NCI-H2171 (cell line): ENCODE measurements around the gene CYLC1.

ENCODE experiments used
- DNase-seq: peaks from one replicate; lab custom pipeline; 2025; lab: John Stamatoyannopoulos, UW

CYLC1 gene

GRCh38 chrX:83860846-83861245, at the start of gene CYLC1:
CYLC1 (plus strand) TSS chrX:83861146; CDS start chrX:83861183, 37 bp downstream.
- no peak for DNase-seq

DNA sequence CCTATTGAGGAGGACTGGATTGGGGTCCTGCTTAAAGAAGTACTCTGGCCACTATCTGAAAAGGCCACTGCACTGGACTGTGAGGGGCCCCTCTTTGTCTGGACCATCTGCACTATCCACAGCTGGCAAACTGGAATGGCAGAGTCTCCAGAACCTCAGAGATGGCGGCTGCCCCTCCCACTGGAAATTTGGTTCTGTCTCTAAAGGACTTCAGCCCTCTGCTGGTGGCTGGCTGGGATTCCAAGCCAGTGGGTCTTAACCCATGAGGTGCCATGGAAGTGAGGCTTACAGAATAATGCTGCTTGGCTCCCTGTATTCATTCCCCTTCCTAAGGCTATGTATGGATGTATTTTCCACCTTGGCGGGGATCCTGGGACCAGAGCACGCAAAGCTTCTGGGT, 41.6 kb upstream of the CYLC1 start:
- no peak for DNase-seq

DNA sequence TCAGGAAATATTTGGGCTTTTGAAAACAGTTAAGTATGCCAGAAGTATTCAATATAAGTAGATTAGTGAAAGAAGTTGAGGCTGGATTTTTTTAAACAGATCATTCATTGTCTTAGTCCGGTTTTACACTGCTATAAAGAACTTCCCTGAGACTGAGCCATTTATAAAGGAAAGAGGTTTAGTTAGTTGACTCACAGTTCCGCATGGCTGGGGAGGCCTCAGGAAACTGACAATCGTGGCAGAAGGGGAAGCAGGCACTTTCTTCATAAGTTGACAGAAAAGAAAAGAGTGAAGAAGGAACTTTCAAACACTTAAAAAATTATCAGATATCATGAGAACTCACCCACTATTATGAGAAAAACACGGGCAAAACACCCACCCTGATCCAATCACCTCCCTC, 31.1 kb upstream of the CYLC1 start:
- DNase-seq: no peak

- peak; percentile 0 for DNase-seq
Observed at GRCh38 chrX:83845397-83845796, 15.5 kb upstream of the CYLC1 start.

DNA sequence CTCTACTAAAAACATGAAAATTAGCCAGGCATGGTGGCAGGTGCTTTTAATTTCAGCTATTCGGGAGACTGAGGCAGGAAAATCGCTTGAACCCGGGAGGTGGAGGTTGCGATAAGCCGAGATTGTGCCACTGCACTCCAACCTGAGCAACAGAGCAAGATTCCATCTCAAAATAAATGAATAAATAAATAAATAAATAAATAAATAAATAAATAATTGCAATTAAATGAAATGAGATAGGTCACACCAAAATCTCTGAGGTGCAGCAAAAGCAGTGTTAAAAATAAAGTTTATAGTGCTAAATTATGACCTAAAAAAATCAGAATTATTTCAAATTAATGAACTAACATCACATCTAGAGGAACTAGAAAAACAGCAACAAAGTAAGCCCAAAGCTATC, 13.6 kb upstream of the CYLC1 start:
- no peak for DNase-seq

- no peak for DNase-seq
Observed at GRCh38 chrX:83888585-83888984, 27.6 kb downstream of the CYLC1 start.

DNA sequence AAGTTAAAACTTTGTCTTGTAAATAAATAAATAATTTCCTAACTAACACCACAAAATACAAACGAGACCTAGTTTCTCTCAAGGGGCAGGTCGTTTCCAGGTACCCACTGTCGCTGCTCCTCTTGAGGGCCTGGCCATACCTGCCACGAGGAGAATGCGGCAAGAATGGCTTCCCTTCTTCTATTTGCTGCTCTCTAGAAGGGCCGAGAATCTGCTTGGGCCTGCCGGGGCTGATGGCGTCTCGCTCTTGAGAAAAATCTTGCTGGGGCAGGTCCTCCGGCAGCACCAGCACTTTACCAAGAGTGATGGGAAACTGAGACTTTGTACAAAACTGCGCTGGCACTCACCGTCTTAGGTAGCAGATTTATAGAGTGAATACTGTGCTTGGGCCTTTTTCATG, 31.5 kb downstream of the CYLC1 start:
- DNase-seq: no peak

- no peak for DNase-seq
Observed at GRCh38 chrX:83906921-83907320, 46.0 kb downstream of the CYLC1 start.

GRCh38 chrX:83916525-83916924, 55.6 kb downstream of the CYLC1 start:
- DNase-seq: no peak

DNA sequence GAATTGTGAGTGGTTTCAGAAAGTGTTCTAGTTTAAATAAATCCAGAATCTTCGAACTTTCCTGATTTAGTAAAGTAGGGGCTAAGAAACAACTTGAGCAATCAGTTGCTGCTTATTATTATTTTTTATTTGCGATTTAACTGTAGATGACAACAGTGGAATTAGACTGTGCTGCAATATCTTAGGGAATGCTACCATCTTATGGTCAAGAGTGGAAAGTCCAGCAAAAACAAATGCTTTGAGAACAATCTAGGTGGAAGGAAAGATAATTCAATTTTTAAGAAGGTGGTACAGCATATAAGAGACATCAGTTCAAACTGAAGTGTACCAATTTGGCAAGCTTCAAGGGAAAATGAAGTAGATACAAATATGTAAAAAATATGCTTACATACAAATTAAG, 73.3 kb downstream of the CYLC1 start:
- no peak for DNase-seq
